PC-9 (cell line): ENCODE data around the gene RHOT1.

Experiments
- CTCF ChIP-seq: fragments of 200-600 bp; sonication (generic); conservative IDR thresholded peaks from 2 replicates; pipeline ENCODE4 v1.6.1; 2017; ENCODE audit warnings: mixed run types, antibody characterized with exemption, mild to moderate bottlenecking, moderate library complexity
- EZH2 ChIP-seq: fragments of 200-600 bp; sonication (generic); IDR thresholded peaks from 2 replicates; pipeline ENCODE4 v1.8.0; 2017; ENCODE audit warnings: antibody characterized with exemption, low read depth

DNA sequence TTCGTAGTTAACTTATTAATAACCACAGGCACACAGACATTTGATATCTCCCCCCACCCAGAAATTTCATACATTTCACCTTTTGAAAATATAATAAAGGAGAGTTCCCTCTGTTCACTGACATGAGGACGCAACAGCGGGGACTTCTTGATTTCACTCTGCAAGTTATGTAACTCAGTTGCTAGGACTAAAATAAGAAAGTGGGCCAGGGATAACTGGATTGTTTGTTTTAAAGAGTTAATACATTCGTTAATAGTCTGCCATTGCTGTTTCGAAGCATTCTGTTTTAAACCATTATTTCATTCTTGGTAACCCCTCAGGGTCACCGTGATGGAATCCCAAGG is 1.2 kb downstream of the RHOT1 start:
- TF ChIP-seq EZH2: no peak
- TF ChIP-seq CTCF: no peak
